Measurements from ENCODE around the gene FOXP1. TPM values are rescaled to one million over a fixed set of nuclear protein-coding genes. Genes with fewer than 3 reads are reported as not detected.

The FOXP1 gene
- polyA plus RNA-seq, 1 donor (not counting 4 experiments of a cell fraction or from before 2014, with no cell fraction given) = 14.6 TPM

GRCh38 chr3:71536376-71536965, 47.1 kb downstream of the FOXP1 start:
- Histone ChIP-seq H3K9ac (ENCODE audit: control insufficient read depth, extremely low read depth, insufficient read depth, low read length) (no peak overlapping the region), H3K4me2 (ENCODE audit: control insufficient read depth, extremely low read depth, insufficient read depth, low read depth, low read length) (peak overlapping the region; percentile 55), H3K79me2 (ENCODE audit: control insufficient read depth, insufficient read depth, low read length) (no peaks in the 10 kb centered on the region), H2AFZ (ENCODE audit: control insufficient read depth, low read length) (no peak overlapping the region), H3K9me1 (ENCODE audit: control insufficient read depth, extremely low read depth, insufficient read depth, low read length) (no peaks in the 10 kb centered on the region), H3K4me1 (ENCODE audit: control insufficient read depth, extremely low read depth, insufficient read depth, low read length) (peaks cover 45% of the 10 kb centered on the region), H3K27ac (ENCODE audit: control insufficient read depth, insufficient read depth, low read length) (peak overlapping the region; percentile 23), H3K9me3 (ENCODE audit: control insufficient read depth, low read depth, low read length) (no peaks in the 10 kb centered on the region), H3K4me3 (ENCODE audit: control insufficient read depth in 2 of 3, extremely low read depth in 1 of 3, insufficient read depth in 2 of 3, low read depth in 1 of 3, low read length in 3 of 3) (no peak overlapping the region), H3K36me3 (ENCODE audit: control insufficient read depth in 2 of 2, extremely low read depth in 1 of 2, insufficient read depth in 2 of 2, low read length in 2 of 2) (no peaks in the 10 kb centered on the region), H4K20me1 (ENCODE audit: control insufficient read depth, extremely low read depth, insufficient read depth, low read length) (no peaks in the 10 kb centered on the region), H3K27me3 (ENCODE audit: control insufficient read depth, extremely low read depth, insufficient read depth, low read length) (no peaks in the 10 kb centered on the region)
- DNase-seq (ENCODE audit: low read depth, low spot score) (no peak), FAIRE-seq (peak; percentile 51)
- no peak for TF ChIP-seq CTCF (optimal IDR thresholded peaks at IDR 0.05 in 1 of 3, IDR thresholded peaks at IDR 0.05 in 1 of 3, conservative IDR thresholded peaks at IDR 0.05 in 1 of 3; ENCODE audit: extremely low read depth in 1 of 3, insufficient read depth in 2 of 3, low read length in 3 of 3)
- TF ChIP-seq EZH2 (IDR thresholded peaks at IDR 0.05; ENCODE audit: low read length) = no peak
- dilution Hi-C loops (cut with MboI; ENCODE audit: extremely low pct_ligation_motif_present, low sequenced_read_pairs) = no loop called here

GRCh38 chr3:71533588-71533987, 49.9 kb downstream of the FOXP1 start:
- FAIRE-seq = no peak
- Histone ChIP-seq H3K4me1 (ENCODE audit: control insufficient read depth, extremely low read depth, insufficient read depth, low read length) (peaks cover 45% of the 10 kb centered on the region), H3K79me2 (ENCODE audit: control insufficient read depth, insufficient read depth, low read length) (no peaks in the 10 kb centered on the region), H3K4me2 (ENCODE audit: control insufficient read depth, extremely low read depth, insufficient read depth, low read depth, low read length) (peak overlapping the region; percentile 68), H3K27me3 (ENCODE audit: control insufficient read depth, extremely low read depth, insufficient read depth, low read length) (no peaks in the 10 kb centered on the region), H3K9me1 (ENCODE audit: control insufficient read depth, extremely low read depth, insufficient read depth, low read length) (no peaks in the 10 kb centered on the region), H4K20me1 (ENCODE audit: control insufficient read depth, extremely low read depth, insufficient read depth, low read length) (no peaks in the 10 kb centered on the region), H3K4me3 (ENCODE audit: control insufficient read depth in 2 of 3, extremely low read depth in 1 of 3, insufficient read depth in 2 of 3, low read depth in 1 of 3, low read length in 3 of 3) (no peak overlapping the region), H3K9me3 (ENCODE audit: control insufficient read depth, low read depth, low read length) (no peaks in the 10 kb centered on the region), H3K9ac (ENCODE audit: control insufficient read depth, extremely low read depth, insufficient read depth, low read length) (no peak overlapping the region), H3K36me3 (ENCODE audit: control insufficient read depth in 2 of 2, extremely low read depth in 1 of 2, insufficient read depth in 2 of 2, low read length in 2 of 2) (no peaks in the 10 kb centered on the region), H3K27ac (ENCODE audit: control insufficient read depth, insufficient read depth, low read length) (peak overlapping the region; percentile 39), H2AFZ (ENCODE audit: control insufficient read depth, low read length) (no peak overlapping the region)
- TF ChIP-seq CTCF (optimal IDR thresholded peaks at IDR 0.05 in 1 of 3, IDR thresholded peaks at IDR 0.05 in 1 of 3, conservative IDR thresholded peaks at IDR 0.05 in 1 of 3; ENCODE audit: extremely low read depth in 1 of 3, insufficient read depth in 2 of 3, low read length in 3 of 3) (no peak), EZH2 (IDR thresholded peaks at IDR 0.05; ENCODE audit: low read length) (no peak)
- no peak for DNase-seq (ENCODE audit: low read depth, low spot score)
- dilution Hi-C loops (cut with MboI; ENCODE audit: extremely low pct_ligation_motif_present, low sequenced_read_pairs) = no loop called here

All from keratinocyte (primary cell).